Measurements from ENCODE around the gene NOP16.

Gene NOP16, protein sequence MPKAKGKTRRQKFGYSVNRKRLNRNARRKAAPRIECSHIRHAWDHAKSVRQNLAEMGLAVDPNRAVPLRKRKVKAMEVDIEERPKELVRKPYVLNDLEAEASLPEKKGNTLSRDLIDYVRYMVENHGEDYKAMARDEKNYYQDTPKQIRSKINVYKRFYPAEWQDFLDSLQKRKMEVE

DNA sequence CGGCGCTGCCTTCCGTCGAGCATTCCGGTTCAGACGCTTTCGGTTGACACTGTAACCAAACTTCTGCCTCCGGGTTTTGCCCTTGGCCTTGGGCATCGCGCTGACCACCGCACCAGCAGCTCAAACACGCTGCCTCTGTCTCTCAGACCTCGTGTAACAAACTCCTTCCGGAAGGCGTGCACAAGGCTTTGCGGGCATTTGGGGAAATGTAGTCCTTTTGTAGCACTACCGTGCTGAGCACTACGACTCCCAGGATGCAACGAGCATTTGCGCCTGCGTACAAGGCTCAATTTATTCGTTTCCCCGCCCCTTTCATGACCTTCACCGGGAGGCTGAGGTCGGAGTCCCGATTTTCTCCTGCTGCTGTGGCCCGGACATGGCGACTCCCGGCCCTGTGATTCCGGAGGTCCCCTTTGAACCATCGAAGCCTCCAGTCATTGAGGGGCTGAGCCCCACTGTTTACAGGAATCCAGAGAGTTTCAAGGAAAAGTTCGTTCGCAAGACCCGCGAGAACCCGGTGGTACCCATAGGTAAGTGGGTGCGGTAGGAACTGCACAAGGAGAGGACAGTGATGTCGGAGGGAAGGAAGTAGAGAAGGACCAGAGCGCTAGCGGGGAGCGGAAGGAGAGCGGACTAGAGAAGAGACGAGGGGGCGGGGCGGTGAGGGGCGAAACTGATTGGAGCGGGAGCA, at the start of gene NOP16, which contains the start of gene HIGD2A:
Gene NOP16 (minus strand): TSS at position 155 of the 691 bp plus-strand sequence. CDS start 59 bp downstream, at position 96.
Gene HIGD2A (plus strand): TSS at position 308 of the 691 bp plus-strand sequence. CDS start 69 bp downstream, at position 377.
- FAIRE-seq (peak; percentile 78), DNase-seq (ENCODE audit: insufficient read length, low spot score) (peak; percentile 93)
- peak; percentile 72 for TF ChIP-seq POLR2A (IDR thresholded peaks at IDR 0.05; ENCODE audit: low read depth, low read length)

DNA sequence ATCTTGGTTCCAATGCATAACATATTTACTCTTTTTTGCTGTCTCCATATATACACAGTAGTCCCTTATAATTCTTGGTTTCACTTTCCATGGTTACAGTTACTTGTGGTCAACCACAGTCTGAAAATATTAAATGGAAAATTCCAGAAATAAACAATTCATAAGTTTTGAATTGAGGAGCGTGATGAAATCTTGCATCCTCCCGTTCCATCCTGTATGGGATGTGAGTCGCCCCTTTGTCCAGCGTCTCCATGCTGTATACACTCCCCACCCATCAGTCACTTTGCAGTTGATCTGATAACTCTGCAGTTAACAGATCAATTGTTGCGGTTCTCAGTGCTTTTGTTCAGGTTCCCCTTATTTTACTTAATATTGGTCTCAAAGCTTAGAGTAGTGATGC, 48.3 kb upstream of the NOP16 start:
- no peak for FAIRE-seq
- no peak for DNase-seq (ENCODE audit: insufficient read length, low spot score)
- no peak for TF ChIP-seq POLR2A (IDR thresholded peaks at IDR 0.05; ENCODE audit: low read depth, low read length)

DNA sequence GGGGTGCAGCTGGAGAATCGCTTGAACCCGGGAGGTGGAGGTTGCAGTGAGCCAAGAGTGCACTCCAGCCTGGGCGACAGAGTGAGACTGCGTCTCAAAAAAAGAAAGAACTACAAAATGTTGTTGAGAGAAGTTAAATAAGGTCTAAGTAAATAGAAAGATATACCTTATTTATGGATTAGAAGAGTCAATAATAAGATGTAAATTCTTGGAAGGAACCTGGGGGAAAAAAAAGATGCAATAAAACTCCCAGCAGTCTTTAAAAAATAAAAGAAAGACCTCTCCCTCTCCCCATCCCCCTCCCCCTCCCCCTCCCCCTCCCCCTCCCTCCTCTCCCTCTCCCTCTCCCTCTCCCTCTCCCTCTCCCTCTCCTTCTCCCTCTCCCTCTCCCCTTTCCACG, 44.3 kb upstream of the NOP16 start:
- no peak for FAIRE-seq
- TF ChIP-seq POLR2A (IDR thresholded peaks at IDR 0.05; ENCODE audit: low read depth, low read length): no peak
- no peak for DNase-seq (ENCODE audit: insufficient read length, low spot score)

DNA sequence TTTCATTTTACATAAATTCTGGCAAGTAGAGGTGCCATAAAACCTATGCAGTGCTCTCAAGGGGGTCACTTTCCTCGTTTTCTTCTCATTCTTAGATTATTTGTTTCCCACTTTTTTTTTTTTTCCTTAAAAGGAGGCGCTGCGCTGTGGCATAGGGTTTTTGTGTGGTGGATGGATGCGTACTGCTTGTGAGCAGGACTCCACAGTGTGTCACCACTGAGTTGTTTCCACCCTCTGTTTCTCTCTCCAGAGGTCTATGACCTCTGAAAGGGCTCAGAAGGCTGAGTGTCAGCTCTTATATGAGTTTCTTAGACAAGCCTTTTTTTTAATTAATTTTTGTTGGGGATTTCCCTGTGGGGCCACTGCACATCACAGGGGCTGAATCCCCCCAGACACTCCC, 41.6 kb upstream of the NOP16 start:
- DNase-seq (ENCODE audit: insufficient read length, low spot score): no peak
- no peak for FAIRE-seq
- no peak for TF ChIP-seq POLR2A (IDR thresholded peaks at IDR 0.05; ENCODE audit: low read depth, low read length)

DNA sequence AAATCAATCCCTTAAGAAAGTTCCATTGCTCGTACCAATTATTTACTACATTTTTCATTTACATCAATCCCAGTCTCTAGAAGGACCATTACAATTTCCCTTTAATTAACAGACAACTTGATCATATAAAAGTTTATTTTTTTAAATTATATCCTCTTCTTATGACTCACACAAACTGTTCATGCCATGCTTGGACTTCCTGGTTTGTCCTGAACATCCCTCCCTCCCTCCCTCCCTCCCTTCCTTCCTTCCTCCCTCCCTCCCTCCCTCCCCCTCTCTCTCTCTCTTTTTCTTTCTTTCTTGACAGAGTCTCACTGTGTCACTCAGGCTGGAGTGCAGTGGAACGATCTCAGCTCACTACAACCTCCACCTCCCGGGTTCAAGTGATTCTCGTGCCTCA, 39.6 kb upstream of the NOP16 start:
- no peak for TF ChIP-seq POLR2A (IDR thresholded peaks at IDR 0.05; ENCODE audit: low read depth, low read length)
- no peak for DNase-seq (ENCODE audit: insufficient read length, low spot score)
- FAIRE-seq: no peak

DNA sequence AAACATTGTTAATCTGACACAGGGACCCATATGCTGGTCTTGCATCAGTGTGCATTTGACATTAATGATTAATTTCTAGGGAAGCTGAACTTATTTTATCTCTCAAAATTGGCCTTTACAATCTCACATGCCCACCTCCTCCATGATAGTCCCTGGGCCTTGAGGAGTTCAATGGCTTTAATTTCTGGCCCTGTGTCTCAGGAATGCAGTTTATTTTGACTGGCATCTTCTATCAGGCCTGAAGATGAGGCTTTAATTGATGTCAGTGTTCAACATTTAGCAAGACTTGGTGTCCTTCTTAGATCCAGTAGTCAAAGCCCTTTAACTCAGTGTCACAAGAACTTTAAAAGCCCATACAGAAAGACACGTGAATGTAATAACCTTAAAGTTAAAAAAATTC, 38.5 kb upstream of the NOP16 start:
- no peak for FAIRE-seq
- DNase-seq (ENCODE audit: insufficient read length, low spot score): no peak
- no peak for TF ChIP-seq POLR2A (IDR thresholded peaks at IDR 0.05; ENCODE audit: low read depth, low read length)

DNA sequence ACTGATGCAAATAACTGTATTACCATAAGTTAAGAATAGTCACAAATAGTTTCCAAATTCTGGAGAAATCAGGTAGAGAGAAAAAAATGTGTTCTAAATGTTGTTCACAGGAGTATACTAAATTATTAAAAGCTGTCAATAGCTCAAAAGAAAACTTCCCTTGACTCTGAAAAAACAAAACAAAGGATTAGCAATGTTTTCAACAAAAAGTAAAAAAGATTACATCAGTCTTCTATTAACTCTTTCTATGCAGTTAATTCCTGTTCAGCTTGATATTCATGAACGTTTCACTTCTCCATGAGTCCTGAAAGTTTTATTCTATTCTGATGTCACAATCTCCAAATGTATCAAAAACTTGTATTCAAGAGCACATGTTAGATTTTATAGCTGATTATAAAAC, 37.4 kb upstream of the NOP16 start:
- TF ChIP-seq POLR2A (IDR thresholded peaks at IDR 0.05; ENCODE audit: low read depth, low read length): no peak
- DNase-seq (ENCODE audit: insufficient read length, low spot score): no peak
- no peak for FAIRE-seq

DNA sequence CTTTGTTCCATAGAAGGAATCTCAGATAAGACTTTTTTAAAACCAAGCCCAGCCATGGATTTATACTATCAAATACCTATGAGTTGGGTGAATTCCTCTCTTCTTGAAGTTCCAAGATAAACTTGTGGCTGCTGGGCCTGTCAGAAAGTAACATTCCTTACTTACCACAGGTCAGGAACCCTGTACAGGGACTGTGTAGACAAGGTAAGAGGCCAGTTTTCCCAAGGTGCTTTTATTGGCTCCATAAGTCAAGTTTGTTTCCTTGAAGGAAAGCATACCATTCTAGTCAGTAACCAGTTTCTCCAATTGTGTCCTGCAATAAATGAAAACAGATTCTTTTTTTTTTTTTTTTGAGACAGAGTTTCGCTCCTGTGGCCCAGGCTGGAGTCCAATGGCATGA, 36.7 kb upstream of the NOP16 start:
- TF ChIP-seq POLR2A (IDR thresholded peaks at IDR 0.05; ENCODE audit: low read depth, low read length): no peak
- DNase-seq (ENCODE audit: insufficient read length, low spot score) (no peak), FAIRE-seq (no peak)

DNA sequence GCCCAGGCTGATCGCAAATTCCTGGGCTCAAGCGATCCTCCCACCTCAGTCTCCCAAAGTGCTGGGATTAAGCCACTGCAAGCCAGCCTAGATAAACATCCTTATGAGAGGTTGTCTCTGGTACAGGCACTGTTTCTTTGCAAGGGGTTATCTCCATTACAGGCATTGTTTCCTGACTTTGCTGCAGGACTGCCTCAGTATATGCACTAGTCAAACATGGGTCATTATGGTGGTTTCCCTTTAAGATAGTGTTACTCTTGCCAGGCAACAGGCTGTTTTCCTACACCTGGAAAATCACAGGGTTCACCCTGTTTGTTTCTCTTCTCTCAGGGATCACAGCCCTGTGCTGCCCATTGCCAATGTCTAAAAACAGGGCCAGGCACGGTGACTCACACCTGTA, 35.8 kb upstream of the NOP16 start:
- no peak for TF ChIP-seq POLR2A (IDR thresholded peaks at IDR 0.05; ENCODE audit: low read depth, low read length)
- FAIRE-seq: no peak
- DNase-seq (ENCODE audit: insufficient read length, low spot score): no peak

DNA sequence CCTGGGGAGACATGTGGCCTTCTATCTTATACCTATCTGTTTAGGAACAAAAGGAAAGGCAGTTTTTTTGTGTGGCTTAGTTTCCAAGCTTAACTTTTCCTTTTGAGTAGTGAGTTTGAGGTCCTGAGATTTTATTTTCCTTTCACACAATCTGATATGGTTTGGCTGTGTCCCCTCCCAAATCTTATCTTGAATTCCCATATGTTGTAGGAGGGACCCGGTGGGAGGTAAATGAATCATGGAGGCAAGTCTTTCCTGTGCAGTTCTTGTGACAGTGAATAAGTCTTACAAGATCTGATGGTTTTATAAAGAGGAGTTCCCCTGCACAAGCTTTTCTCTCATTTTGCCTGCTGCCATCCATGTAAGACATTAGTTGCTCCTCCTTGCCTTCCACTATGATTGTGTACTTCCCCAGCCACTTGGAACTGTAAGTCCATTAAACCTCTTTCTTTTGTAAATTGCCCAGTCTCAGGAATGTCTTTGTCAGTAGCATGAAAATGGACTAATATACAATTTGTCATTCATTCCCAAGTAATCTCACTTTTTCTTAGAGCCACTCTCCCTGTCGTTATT, 32.7 kb upstream of the NOP16 start:
- no peak for DNase-seq (ENCODE audit: insufficient read length, low spot score)
- TF ChIP-seq POLR2A (IDR thresholded peaks at IDR 0.05; ENCODE audit: low read depth, low read length): no peak
- FAIRE-seq: no peak

DNA sequence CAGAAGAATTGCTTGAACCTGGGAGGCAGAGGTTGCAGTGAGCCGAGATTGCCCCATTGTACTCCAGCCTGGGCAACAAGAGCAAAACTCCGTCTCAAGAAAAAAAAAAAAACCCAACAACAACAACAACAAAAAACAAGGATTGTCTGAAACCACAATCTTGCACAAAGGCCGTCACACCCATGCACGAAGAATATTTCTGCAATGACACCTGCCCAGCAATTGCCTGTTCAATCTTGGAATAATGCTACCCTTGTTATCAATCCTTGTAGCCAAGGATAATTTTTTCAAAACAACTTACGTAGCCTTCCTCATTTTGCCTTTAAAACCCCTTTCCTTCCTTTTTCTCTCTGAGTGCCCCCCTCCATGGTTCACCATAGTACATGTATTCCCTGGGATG, 31.7 kb upstream of the NOP16 start:
- DNase-seq (ENCODE audit: insufficient read length, low spot score) (no peak), FAIRE-seq (no peak)
- TF ChIP-seq POLR2A (IDR thresholded peaks at IDR 0.05; ENCODE audit: low read depth, low read length): no peak

DNA sequence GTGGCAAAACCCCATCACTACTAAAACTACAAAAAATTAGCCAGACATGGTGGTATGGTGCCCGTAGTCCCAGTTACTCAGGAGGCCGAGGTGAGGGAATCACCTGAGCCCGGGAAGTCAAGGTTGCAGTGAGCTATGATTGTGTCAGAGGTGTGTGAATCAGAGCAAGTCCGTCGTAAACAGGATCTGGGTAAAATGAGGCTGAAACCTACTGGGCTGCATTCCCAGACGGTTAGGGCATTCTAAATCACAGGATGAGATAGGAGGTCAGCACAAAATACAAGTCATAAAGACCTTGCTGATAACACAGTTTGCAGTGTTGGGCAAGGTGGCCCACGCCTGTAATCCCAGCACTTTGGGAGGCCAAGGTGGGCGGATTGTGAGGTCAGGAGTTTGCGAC, 29.9 kb upstream of the NOP16 start:
- no peak for TF ChIP-seq POLR2A (IDR thresholded peaks at IDR 0.05; ENCODE audit: low read depth, low read length)
- no peak for DNase-seq (ENCODE audit: insufficient read length, low spot score)
- no peak for FAIRE-seq

DNA sequence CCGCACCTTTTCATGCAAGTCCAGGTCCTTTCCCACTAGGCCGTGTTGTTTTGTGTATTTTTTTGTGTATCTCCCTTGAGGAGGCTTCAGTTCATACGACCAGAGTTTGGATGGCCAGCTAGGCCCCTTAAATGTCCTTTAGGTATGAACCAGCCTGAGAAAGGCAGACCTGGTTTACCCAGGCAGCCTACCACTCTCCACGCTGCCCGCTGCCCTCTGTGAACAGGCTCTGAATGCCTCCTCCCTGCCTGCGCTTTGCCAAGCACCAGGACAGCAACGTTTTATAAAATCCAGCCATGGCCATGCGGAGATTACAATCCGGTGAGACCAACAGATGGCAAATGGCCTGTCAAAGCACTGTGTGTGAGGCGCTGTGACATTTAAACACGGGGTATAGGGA, 28.6 kb upstream of the NOP16 start:
- TF ChIP-seq POLR2A (IDR thresholded peaks at IDR 0.05; ENCODE audit: low read depth, low read length): no peak
- FAIRE-seq: no peak
- no peak for DNase-seq (ENCODE audit: insufficient read length, low spot score)

DNA sequence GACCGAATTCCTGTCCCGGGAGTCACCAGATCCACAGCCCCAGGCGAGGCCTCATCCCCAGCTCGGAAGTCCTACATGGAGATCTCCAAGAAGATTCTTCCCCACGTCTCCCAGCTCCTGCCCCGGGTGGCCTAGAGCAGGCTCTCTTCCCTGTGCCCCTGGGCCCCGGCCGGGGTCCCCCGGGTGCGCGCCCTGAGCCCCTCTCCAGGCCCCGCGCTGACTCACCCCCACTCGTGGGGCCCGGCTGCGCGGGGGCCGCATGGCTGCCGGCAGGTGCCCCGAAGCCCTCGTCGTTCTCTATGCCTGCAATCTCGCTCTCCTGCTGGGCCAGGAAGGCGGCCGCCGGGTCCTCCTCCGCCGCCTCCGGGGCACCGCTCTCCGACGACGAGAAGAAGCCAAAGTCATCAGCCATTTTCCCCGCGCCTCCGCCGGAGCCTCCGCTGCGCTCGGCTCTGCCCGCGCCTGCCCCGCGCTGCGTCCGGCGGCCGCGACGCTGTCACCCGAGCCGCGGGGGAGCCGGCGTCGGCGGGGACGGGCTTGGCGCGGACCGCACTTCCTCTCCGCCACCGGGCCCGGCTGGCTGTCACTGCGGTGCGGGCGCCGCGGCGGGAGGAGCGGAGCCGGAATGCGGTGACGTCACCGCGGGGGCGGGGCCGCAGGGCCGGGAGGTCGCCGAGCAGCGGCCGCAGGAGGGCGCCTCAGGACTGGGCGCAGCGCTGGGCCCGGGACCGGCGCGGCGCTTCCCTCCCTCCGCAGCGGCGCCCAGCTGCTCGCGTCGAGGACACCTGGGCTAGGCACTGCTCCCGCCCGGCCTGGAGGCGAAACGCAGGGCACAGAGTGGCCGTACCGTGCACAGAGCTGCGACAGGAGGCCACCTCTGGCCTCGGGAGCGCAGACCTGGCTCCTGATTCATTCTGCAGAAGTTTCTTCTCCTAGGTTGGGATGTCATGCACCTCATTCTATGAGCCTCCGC, 27.8 kb upstream of the NOP16 start, which contains the start of gene CLTB:
Gene CLTB (minus strand): TSS at position 588 of the 973 bp plus-strand sequence. CDS start 176 bp downstream, at position 412.
- DNase-seq (ENCODE audit: insufficient read length, low spot score) (peak; percentile 88), FAIRE-seq (no peak)
- TF ChIP-seq POLR2A (IDR thresholded peaks at IDR 0.05; ENCODE audit: low read depth, low read length): peak; percentile 89
